GM12801 (cell line): ENCODE measurements around the gene TSC22D1.

Experiments
- TF ChIP-seq, protein P1 (sequence below): IDR thresholded peaks from one replicate; pipeline ENCODE4 v1.5.1; 2011; ENCODE audit warnings: control low read depth; ENCODE audit not compliant: insufficient read length; ENCODE audit errors: extremely low read depth

Gene TSC22D1

DNA sequence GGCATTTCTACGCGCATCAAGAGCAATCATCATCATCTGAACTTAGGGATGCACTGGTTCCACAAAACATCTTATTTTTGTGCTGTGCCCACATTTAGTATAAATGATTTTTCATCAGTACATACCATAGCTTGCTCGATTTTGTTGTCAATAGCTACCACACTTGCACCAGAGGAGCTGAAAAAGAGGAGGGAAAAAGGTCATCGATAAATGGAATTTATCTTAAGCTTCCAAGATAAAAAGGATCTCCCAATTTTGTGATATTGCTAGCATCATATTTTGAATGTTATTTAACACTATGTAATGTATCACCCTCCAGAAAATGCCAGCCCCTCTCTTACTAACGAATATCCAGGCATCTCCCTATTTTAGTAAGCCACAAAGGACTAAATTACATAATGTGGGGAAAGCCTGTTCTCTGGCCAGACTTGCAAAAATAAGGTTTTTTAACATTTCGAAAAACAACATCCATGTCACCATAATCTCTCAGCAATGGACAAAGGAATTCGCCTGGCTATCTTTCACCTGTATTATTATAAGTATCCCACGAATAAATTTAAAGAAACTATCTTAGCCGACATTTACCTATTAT is 140.1 kb downstream of the TSC22D1 start:
- TF ChIP-seq, protein P1, sequence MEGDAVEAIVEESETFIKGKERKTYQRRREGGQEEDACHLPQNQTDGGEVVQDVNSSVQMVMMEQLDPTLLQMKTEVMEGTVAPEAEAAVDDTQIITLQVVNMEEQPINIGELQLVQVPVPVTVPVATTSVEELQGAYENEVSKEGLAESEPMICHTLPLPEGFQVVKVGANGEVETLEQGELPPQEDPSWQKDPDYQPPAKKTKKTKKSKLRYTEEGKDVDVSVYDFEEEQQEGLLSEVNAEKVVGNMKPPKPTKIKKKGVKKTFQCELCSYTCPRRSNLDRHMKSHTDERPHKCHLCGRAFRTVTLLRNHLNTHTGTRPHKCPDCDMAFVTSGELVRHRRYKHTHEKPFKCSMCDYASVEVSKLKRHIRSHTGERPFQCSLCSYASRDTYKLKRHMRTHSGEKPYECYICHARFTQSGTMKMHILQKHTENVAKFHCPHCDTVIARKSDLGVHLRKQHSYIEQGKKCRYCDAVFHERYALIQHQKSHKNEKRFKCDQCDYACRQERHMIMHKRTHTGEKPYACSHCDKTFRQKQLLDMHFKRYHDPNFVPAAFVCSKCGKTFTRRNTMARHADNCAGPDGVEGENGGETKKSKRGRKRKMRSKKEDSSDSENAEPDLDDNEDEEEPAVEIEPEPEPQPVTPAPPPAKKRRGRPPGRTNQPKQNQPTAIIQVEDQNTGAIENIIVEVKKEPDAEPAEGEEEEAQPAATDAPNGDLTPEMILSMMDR: no peak

DNA sequence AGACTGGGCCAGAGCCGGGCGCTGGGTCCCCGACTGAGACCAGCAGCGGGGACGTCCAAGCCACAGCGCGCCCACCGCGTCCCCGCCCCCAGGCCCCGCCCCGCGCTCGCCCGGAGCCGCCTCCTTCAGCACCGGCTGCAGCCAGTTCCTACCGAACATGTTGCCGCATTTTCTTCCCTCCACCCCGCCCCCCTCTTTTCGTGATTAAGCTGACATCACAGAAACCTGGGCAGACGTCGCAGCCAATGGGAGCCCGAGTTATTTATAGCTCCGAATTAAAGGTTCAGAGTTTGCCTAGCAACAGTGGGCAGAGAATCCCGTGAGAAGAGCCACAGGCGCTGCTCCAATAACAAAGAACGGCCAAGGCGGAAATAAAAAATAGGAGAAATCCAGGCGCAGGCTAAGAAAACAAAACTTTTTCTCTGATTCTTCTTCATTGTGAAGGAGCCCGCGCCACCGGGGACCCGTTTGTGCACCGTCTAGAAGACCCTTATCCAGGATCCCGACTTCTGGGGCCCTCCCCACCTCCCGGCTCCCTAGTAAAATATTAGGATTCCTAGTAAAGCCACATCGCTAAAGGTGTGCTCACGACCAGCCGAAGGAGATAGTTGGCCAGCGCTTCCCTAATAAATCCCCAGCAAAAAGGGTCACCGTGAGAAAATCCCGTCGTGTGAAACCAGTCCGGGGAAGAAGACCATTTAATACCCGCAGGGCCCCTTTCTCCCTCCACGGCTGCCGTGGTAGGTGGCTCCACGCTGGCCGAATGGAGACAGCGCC is 140.8 kb downstream of the TSC22D1 start:
- TF ChIP-seq, protein P1: no peak

DNA sequence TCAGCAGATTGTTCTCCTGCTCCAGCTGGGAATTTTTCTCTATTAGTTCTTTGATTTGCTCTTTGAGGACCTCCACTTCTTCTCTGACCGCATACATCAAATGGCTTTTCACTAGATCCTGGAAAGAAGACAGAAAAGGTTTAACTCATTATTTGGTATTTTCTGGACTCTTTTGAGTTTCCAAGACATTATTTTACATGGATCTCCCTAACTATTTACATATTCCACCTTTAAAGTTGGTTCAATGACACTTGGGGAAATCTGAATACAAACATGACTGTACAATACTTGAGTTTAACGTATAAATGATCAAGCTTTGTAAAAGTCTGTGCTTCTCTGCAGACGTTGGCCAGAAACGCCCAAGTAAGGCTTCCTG is 141.4 kb downstream of the TSC22D1 start:
- TF ChIP-seq, protein P1: no peak

DNA sequence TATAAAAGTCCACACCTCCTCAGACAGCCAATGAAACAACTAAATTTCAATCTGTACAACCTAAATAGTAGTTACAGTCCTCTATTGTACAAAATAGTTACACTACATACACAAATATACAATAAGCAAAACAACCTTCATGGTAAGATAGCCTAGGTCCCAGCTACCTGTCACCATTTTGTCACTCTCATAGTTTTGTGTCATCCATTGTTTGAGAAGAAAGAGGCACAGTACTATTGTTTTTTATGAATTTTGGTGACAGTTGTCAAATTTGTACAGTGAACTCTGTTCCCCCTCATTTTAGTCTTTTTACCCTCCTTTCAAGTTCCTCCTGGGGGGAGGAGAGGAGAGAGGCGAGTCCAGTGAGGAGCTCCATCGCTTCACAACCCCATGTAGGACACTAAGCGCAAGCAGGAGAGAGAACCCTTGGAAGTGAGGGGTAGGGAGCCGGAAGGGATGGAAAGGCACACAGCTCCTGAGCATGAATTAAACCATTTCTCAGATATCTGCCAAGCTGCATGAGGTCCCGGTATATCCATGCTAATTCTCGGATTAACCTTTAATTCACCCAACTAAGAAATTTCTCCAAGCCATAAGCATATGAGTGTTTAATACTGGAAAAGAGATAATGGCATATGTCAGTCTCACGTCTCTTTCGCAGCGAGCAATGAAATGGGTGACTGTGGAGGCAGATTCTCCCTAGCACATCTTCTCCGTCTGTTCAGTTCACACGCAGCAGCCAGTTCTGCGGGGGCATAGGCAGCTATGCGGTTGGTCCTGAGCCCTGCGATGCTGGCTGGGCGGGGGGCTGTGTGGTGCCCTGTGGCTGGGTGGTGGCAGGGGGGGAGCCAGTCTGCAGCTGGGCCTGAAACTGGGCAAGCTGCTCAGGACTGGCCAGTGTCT is 142.0 kb downstream of the TSC22D1 start:
- TF ChIP-seq, protein P1: no peak

DNA sequence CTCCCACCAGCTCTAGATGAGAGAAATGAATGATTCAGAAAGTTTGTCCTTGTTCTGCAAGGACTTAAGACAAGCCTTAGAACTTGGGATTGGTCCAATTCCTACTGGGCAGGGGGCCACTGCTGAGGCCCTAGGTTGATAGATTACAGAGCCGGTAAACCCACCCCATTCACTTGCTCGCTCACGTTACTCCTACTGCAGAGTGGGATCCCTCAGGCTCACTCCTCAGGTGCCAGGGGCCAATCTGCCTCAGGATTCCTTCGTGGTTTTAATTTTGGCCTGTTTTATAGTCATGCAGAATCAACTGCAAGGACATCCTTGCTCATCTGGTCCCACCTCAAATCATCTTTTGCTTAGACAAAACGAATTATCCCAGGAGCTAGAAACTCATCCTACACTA is 143.5 kb downstream of the TSC22D1 start:
- TF ChIP-seq, protein P1: no peak

DNA sequence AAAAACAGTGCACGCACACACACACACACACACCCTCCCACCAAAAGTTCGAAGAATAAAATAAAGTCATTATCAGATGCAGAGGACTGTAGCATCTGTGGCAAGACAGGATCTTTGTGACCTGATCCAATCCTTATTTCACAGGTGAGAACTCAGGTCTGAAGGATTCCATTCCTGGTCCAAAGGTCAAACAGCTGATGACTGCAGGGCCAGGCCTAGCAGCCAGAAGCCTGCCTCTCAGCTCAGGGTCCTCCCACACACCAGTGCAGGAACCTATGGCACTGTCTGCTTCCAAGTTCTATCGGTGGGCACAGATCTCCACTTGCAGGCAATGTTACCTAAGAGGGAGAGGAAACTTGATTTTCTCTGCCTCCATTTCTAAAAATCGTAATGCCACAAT is 145.0 kb downstream of the TSC22D1 start:
- TF ChIP-seq, protein P1: no peak

DNA sequence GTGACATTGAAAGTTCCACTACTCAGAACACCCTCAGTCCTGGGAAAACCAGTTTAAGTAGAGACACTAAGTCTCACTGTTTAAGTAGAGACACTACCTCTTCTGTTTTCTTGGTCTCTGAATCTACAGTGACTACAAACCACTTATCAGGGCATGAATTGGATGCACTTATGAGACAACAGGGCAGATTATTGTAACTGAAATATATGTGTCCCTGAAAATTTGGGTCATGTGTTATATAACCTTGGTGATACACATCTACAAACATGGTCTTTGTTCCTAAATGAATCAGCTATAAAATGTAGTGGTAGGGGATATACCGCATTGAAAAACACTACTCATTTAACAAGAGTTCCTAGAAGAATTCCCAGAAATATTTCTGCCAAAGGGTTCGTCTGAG is 146.8 kb downstream of the TSC22D1 start:
- TF ChIP-seq, protein P1: no peak
